ENCODE measurements around the gene OR10H2.
"Not testable (repeated sequence)": the region's sequence is repeated elsewhere in the genome, so short reads cannot be mapped to it uniquely, and the experiment has no call there.

The OR10H2 gene

GRCh38 chr19:15774159-15774558 is 46.3 kb downstream of the OR10H2 start:
- DNase-seq = not testable (repeated sequence)

- DNase-seq = no peak
Observed at GRCh38 chr19:15775249-15775648, 47.4 kb downstream of the OR10H2 start.

GRCh38 chr19:15776264-15776663 is 48.4 kb downstream of the OR10H2 start:
- DNase-seq = no peak

GRCh38 chr19:15776991-15777970 is 49.5 kb downstream of the OR10H2 start:
- DNase-seq = no peak
